Activated naive CD8-positive, alpha-beta T cell treated with anti-CD3 and anti-CD28 coated beads, Interleukin-2, amount 10 ng/mL, durations not matched to agents 7 days and 5 days (primary cell): Measurements from ENCODE around the gene QPCT. TPM values are rescaled to one million over a fixed set of nuclear protein-coding genes. Genes with fewer than 3 reads are reported as not detected.

Experiments used
- ATAC-seq: fragments of 150-1000 bp; cut with Tn5 transposase; one replicate; pipeline ENCODE4 v1.10.0; 2021; ENCODE audit warnings: low read depth, moderate library complexity
- POLR2A ChIA-PET: fragments of 350-600 bp; sonication (Branson Sonifier 250); formaldehyde crosslinking; loops from one replicate; lab custom pipeline; 2021; ENCODE audit warnings: antibody characterized with exemption; lab: Charles Lee
- DNase-seq: peaks from one replicate; pipeline ENCODE4 v3.0.0; 2021
- H3K27ac Mint-ChIP-seq: one replicate; pipeline ENCODE4 v1.8.0; 2022; ENCODE audit warnings: mild to moderate bottlenecking, mixed read lengths
- H3K27me3 Mint-ChIP-seq: one replicate; pipeline ENCODE4 v1.8.0; 2022; ENCODE audit warnings: mild to moderate bottlenecking, moderate library complexity, mixed read lengths
- H3K36me3 Mint-ChIP-seq: one replicate; pipeline ENCODE4 v1.8.0; 2021; ENCODE audit warnings: mild to moderate bottlenecking, mixed read lengths
- H3K4me1 Mint-ChIP-seq: one replicate; pipeline ENCODE4 v1.8.0; 2021; ENCODE audit warnings: mixed read lengths
- H3K4me3 Mint-ChIP-seq: one replicate; pipeline ENCODE4 v1.8.0; 2022; ENCODE audit warnings: mild to moderate bottlenecking, moderate library complexity, mixed read lengths
- H3K9me3 Mint-ChIP-seq: one replicate; pipeline ENCODE4 v1.8.0; 2021; ENCODE audit warnings: mixed read lengths
- total RNA-seq, 2 experiments: library from RNA; stranded (reverse); gene quantifications; one replicate each; pipeline ENCODE4 v1.2.3, GENCODE V29; 2021

QPCT gene
- total RNA-seq, 2 experiments from 2014 or later: 0.50 to 1.1 TPM

DNA sequence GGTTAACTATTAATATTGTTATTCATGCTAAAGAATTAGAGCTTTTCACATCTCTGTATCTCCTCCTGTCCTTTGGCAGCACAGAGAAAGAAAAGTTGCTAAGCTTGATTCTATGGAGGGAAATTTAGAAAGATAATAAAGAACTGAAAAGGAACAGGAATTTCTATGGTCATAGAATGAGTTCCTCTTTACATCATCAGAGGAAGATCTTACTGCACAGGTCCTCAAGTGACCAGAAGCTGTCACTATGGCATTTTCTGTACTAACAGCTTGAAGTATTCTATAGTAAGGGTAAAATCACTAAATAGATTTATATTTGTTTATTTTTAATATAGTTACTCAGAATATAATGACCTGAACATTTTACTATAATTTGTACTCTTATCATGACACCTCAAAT lies 13.7 kb upstream of the QPCT start:
- no peaks in the 10 kb centered on the region for H3K36me3 Mint-ChIP-seq
- POLR2A ChIA-PET: no interaction called here
- peaks cover under 1% of the 10 kb centered on the region for H3K4me1 Mint-ChIP-seq
- peaks cover 48% of the 10 kb centered on the region for H3K27me3 Mint-ChIP-seq
- H3K27ac Mint-ChIP-seq: no peak overlapping the region
- DNase-seq (no peak), ATAC-seq (no peak)
- no peaks in the 10 kb centered on the region for H3K9me3 Mint-ChIP-seq
- H3K4me3 Mint-ChIP-seq: no peak overlapping the region

DNA sequence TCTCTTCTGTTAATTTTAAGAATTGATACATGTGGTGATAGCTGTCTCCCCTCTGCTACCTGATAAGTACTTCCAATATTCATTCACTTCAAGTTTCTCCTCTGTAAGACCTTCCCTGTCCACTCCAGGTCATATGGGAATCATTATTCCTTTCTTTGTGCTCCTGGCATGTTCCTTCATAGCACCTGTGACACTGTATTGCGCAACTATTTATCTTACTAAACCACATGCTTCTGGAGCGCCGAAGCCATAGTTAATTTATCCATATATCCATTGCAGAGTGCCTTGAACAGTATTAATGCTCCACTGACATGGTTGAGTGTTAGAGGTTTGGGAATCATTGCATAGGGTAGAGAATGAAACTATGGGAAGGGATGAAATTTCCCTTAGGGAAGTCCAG lies 11.9 kb upstream of the QPCT start:
- ATAC-seq (no peak), DNase-seq (no peak)
- POLR2A ChIA-PET: no interaction called here
- no peak overlapping the region for H3K27ac Mint-ChIP-seq
- H3K27me3 Mint-ChIP-seq: peaks cover 40% of the 10 kb centered on the region
- no peak overlapping the region for H3K4me3 Mint-ChIP-seq
- H3K9me3 Mint-ChIP-seq: no peaks in the 10 kb centered on the region
- no peaks in the 10 kb centered on the region for H3K4me1 Mint-ChIP-seq
- no peaks in the 10 kb centered on the region for H3K36me3 Mint-ChIP-seq

DNA sequence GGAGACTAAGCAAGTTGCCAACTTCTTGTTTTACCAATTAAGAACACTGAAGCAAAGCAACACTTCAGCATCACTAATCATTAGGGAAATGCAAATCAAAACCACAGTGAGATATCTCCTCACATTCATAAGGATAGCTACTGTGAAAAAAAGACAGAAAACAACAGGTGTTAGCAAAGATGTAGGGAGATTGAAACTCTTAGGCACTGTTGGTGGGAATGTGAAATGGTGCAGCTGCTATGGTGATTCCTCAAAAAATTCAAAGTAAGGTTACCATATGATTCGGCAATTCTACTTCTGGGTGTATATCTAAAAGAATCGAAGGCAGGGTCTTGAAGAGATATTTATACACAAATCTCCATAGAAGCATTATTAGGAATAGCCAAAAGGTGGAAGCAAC lies 11.2 kb upstream of the QPCT start:
- no peak overlapping the region for H3K4me3 Mint-ChIP-seq
- no peaks in the 10 kb centered on the region for H3K36me3 Mint-ChIP-seq
- DNase-seq: no peak
- peaks cover 42% of the 10 kb centered on the region for H3K27me3 Mint-ChIP-seq
- H3K4me1 Mint-ChIP-seq: no peaks in the 10 kb centered on the region
- POLR2A ChIA-PET: no interaction called here
- no peak overlapping the region for H3K27ac Mint-ChIP-seq
- ATAC-seq: no peak
- no peaks in the 10 kb centered on the region for H3K9me3 Mint-ChIP-seq

DNA sequence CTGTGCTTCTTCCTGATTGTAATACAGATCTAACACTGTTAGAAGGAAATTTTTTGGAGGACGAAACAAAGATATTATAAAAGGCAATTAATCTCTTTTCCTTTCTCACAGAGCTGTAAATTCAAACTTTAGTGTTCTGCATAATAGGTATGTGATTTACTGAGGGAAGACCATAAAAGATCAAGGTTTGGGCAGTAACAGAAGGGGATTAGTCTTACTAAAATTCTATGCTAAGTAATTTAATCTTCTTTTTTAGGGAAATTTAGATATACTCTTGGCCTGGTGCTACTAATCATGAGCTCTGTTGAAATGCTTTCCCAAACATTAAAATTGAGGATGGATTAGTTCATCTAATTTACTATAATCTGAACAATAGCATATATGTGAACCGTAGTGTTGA lies 8.8 kb upstream of the QPCT start:
- Mint-ChIP-seq H3K36me3 (no peaks in the 10 kb centered on the region), H3K9me3 (no peaks in the 10 kb centered on the region), H3K27ac (no peak overlapping the region), H3K4me1 (no peaks in the 10 kb centered on the region), H3K4me3 (no peak overlapping the region), H3K27me3 (peaks cover 57% of the 10 kb centered on the region)
- POLR2A ChIA-PET: no interaction called here
- ATAC-seq: no peak
- DNase-seq: no peak

DNA sequence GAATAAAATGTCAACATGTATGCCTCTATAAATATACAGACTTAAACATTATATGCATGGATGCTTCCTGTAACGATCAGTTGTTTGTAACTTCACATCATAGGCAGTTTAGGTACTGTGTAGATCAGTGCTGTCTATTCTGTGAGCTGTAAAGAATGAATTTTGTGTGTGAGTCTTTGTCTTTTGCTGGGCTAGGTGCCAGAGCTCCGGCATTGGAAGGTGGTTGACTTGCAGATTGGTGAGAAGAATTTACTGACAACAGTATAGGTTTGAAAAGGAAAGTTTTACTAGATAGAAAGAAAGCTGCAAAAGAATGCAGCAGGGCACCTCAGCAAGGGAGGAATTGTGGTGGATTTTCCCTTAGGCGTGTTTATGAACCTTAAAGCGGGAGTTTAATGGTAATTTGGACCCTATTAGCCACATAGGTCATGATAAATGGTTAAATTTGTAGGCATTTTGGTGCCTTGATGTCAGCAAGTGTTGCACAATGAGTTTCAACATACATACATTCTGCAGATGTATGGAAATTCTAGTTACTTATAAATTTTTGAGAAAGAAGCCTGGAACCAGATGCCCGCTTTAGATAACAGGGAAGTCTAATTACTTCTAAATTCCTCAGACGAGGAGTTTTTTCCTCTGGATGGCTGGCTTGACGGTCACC lies 6.7 kb upstream of the QPCT start:
- Mint-ChIP-seq H3K4me3 (no peak overlapping the region), H3K36me3 (no peaks in the 10 kb centered on the region), H3K27me3 (peaks cover 56% of the 10 kb centered on the region), H3K4me1 (no peaks in the 10 kb centered on the region), H3K9me3 (no peaks in the 10 kb centered on the region), H3K27ac (no peak overlapping the region)
- POLR2A ChIA-PET: no interaction called here
- ATAC-seq (no peak), DNase-seq (no peak)

DNA sequence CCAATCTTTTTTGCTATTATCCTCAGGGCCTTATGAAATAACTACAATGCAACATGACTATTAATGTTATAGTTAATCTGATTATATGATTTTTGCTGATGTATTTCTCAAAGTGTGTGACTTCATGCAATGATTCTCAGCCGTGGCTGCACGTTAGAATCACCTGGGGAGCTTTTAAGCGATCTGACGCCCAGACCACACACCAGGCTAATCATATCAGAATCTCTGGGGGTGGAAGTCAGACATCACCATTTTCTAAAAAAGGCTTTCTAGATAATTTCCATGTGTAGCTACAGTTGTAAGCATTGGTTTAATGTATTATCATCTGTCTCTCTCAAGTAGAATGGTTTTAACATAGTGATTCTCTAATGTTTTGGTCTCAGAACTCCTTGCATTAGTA lies 5.5 kb upstream of the QPCT start:
- H3K4me1 Mint-ChIP-seq: peaks cover 1% of the 10 kb centered on the region
- no peaks in the 10 kb centered on the region for H3K36me3 Mint-ChIP-seq
- H3K27me3 Mint-ChIP-seq: peaks cover 59% of the 10 kb centered on the region
- no peak overlapping the region for H3K4me3 Mint-ChIP-seq
- H3K27ac Mint-ChIP-seq: no peak overlapping the region
- ATAC-seq (no peak), DNase-seq (no peak)
- no peaks in the 10 kb centered on the region for H3K9me3 Mint-ChIP-seq
- POLR2A ChIA-PET: no interaction called here

DNA sequence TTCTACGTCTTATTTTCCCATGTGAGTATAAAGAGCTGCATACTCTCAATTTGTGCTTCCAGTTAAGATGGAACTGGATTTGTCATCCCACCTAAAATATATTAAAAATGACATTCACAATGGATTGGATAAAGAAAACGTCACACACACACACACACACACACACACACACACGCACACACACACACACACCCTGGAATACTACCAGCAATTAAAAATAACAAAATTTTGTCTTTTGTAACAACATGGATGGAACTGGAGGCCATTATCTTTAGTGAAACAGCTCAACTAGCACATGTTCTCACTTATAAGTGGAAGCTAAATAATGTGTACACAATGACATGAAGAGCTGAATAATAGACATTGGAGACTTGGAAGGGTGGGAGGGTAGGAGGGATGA lies 3.8 kb upstream of the QPCT start:
- Mint-ChIP-seq H3K9me3 (no peaks in the 10 kb centered on the region), H3K27me3 (peaks cover 68% of the 10 kb centered on the region), H3K27ac (no peak overlapping the region), H3K4me3 (no peak overlapping the region), H3K36me3 (no peaks in the 10 kb centered on the region), H3K4me1 (peaks cover 7% of the 10 kb centered on the region)
- DNase-seq: no peak
- POLR2A ChIA-PET: no interaction called here
- ATAC-seq: no peak

DNA sequence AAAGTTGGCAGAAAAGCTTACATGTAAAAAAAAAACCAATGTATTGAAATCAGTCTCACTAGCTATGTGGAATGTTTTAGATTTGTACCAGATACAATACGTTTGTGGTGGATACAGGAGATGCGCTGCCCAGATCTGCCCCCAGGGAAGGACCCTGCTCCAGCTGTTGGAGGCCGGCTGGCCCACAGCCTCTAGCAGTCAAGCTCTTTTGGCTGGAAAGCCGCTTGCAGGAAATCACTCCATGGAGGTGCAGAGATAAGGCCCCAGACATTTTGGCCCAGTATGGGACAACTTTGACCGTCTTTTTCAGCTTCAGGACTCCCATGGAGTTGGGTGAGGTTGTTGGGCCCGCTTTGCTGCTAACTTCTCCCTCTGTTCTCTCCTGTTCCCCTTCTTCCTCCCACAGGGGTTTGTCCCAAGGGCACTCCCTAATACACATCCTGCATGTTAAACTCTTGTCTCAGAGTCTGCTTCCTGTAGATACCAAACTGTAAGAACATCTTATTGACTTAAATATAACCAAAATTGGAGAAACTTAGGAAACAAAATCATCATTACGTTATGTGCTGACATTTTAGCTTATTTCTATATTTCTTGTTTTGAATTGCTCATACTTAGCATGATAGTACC lies 1.7 kb upstream of the QPCT start:
- Mint-ChIP-seq H3K9me3 (no peaks in the 10 kb centered on the region), H3K4me3 (no peak overlapping the region), H3K4me1 (peaks cover 8% of the 10 kb centered on the region), H3K27me3 (peaks cover 75% of the 10 kb centered on the region), H3K27ac (no peak overlapping the region), H3K36me3 (no peaks in the 10 kb centered on the region)
- POLR2A ChIA-PET: no interaction called here
- no peak for ATAC-seq
- DNase-seq: no peak

DNA sequence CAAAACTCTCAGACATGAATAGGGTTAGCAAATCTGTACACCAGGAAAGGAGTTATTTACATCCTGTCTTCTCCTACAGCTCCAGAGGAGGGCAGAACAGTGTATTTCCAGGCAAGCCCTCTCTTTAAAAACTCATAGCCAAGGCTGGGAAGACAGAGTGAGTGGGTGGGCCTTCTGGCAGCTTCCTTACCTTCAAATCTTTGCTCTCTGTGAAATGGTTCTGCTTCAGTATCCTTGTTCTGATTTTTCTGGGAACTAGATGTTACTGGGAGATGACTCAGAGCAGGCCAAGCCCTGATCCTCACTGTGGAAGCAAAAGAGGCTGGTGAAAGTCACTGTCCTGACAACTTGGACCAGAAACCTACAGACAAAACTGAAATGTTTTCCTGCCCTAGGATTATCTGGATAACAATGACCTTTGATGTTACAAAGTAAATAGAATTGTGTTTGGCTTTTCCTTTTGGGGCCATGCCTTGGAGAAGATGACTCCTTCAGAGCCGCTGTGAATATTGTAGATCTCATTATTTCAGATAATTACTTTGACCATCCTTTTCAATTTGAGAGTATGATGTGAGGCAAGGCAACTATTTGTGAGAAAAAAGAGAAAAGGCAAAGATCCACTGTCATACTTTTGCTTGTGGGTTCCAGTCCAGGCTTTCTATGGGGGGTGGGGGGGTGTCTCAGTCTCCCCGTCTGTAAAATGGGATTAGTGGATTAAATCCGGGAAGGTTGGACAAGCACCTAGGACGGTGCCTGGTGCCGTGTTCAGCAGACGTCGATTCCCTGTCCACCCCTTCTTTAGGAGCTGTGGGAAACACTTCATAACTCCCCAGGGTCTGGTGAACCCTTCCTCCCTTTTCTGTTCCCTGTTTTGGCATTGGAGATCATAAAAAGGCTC lies 644 bp upstream of the QPCT start:
- peak overlapping the region; percentile 71 for H3K4me3 Mint-ChIP-seq
- DNase-seq (no peak), ATAC-seq (no peak)
- peaks cover 8% of the 10 kb centered on the region for H3K4me1 Mint-ChIP-seq
- H3K36me3 Mint-ChIP-seq: no peaks in the 10 kb centered on the region
- POLR2A ChIA-PET: no interaction called here
- peaks cover 74% of the 10 kb centered on the region for H3K27me3 Mint-ChIP-seq
- no peak overlapping the region for H3K27ac Mint-ChIP-seq
- no peaks in the 10 kb centered on the region for H3K9me3 Mint-ChIP-seq

DNA sequence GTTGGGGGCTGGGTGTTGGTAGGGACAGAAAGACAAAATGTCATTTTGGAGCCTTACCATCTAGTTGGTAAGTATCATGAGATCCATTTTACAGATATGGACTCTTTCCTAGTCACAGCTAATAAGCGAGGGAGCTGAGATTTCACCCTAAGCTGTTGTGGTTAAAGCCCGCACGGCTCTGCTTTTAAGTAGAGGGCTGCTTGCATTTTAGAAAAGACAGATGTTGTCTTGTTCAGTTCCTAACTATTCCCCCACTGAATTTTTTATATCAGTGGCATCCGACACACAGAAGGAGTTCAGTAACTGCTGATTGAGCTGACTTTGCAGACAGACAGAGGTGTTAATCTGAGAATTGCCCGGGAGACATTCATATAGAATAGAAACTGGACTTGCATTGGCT lies 3.7 kb downstream of the QPCT start:
- no peak overlapping the region for H3K27ac Mint-ChIP-seq

DNA sequence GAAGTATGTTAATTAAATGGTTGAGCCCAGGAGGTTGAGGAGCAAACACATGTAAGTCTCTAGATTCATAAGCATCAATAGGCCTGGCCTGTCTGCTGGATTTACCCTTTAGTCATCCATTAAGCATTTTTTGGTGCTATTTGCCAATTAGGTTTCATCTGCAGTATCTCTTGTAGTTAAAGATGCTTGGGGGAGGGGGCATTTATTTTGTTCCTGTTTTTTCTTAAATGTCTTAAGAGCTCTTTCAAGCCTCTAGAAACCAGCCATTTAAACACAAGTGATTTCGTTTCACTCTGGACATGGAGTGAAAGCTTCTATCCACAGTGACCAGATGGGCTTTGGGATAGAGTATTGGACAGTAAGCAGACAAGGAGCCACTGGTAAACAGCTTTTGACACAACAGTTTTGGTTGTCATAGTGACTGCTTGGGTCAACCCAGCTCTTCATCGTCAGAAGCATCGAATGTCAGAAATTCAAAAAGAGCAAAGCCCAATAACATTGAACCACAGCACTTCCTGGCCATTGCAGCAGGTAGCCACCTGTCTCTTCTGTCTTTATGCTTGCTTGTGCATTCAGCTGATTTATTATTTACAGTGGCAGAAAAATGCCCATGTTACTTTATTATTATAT lies 4.9 kb downstream of the QPCT start:
- peaks cover 5% of the 10 kb centered on the region for H3K4me1 Mint-ChIP-seq
- no peaks in the 10 kb centered on the region for H3K36me3 Mint-ChIP-seq
- ATAC-seq: no peak
- H3K4me3 Mint-ChIP-seq: no peak overlapping the region
- DNase-seq: no peak
- POLR2A ChIA-PET: interaction anchor here (0.6 kb wide), 1 partner anchor 50 kb away, joined by 4 read pairs; no protein-coding TSS in a partner anchor
- H3K27ac Mint-ChIP-seq: no peak overlapping the region
- peaks cover 72% of the 10 kb centered on the region for H3K27me3 Mint-ChIP-seq
- H3K9me3 Mint-ChIP-seq: no peaks in the 10 kb centered on the region

More for the DNA sequence above, 3.7 kb downstream of the QPCT start:
- no peak for DNase-seq
- Mint-ChIP-seq H3K4me3 (no peak overlapping the region), H3K36me3 (no peaks in the 10 kb centered on the region), H3K4me1 (peaks cover 8% of the 10 kb centered on the region), H3K9me3 (no peaks in the 10 kb centered on the region), H3K27me3 (peaks cover 71% of the 10 kb centered on the region)
- POLR2A ChIA-PET: no interaction called here
- ATAC-seq: no peak

DNA sequence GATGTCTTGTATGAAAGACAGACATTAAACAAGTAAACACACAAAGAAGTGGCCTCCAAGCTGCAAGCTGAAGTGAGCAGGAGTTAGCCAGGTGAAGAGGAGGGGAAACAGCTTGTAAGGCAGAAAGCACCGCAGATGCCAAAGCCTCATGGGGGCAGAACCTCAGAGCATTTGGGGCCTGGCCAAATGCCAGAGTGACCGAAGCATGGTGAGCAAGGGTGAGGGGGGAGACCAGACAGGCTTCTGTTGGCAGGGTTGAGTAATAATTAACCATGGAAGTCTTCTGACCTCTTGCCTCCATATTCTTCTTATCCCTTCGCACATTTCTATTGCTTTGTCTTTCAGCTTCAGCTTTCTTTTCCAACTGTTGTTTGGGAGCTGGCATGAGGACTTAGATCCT lies 5.6 kb downstream of the QPCT start:
- Mint-ChIP-seq H3K9me3 (no peaks in the 10 kb centered on the region), H3K27me3 (peaks cover 75% of the 10 kb centered on the region), H3K27ac (no peak overlapping the region), H3K4me3 (no peak overlapping the region), H3K4me1 (peaks cover 4% of the 10 kb centered on the region), H3K36me3 (no peaks in the 10 kb centered on the region)
- POLR2A ChIA-PET: no interaction called here
- ATAC-seq (no peak), DNase-seq (no peak)

DNA sequence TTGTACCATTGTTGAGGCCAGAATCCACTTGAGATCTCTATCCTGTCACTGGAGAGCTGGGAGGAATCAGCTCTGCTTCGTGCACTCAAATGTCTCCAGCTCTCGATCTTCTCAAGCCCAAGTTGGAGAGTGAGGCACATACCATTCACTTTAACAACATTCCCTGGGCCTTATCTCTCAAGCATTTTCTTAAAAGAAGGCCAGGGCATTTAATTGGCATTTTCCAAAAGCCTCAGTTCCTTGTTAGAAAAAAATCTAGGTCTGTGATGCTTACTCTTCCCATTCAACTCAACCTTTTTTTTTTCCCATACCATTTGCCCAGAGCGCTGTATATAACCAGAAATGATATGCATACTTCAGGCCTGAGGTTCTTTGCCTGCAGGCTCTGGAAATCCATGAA lies 10.1 kb downstream of the QPCT start:
- no peaks in the 10 kb centered on the region for H3K4me1 Mint-ChIP-seq
- H3K36me3 Mint-ChIP-seq: no peaks in the 10 kb centered on the region
- no peak overlapping the region for H3K27ac Mint-ChIP-seq
- H3K27me3 Mint-ChIP-seq: peaks cover 82% of the 10 kb centered on the region
- no peak overlapping the region for H3K4me3 Mint-ChIP-seq
- ATAC-seq (no peak), DNase-seq (no peak)
- POLR2A ChIA-PET: no interaction called here
- no peaks in the 10 kb centered on the region for H3K9me3 Mint-ChIP-seq
